GM19324 (cell line): ENCODE measurements around the gene MGAT1.
A peak's percentile ranks its signal among the peaks of the same experiment; 100 is the strongest.
"Not testable (repeated sequence)": the region's sequence is repeated elsewhere in the genome, so short reads cannot be mapped to it uniquely, and the experiment has no call there.

Source experiments
- ATAC-seq: cut with Tn5 transposase; IDR thresholded peaks from one replicate; pipeline ENCODE4 v1.9.1; 2021; ENCODE audit warnings: mild to moderate bottlenecking, moderate library complexity; ENCODE audit not compliant: unreplicated experiment, low FRiP score

The MGAT1 gene

DNA sequence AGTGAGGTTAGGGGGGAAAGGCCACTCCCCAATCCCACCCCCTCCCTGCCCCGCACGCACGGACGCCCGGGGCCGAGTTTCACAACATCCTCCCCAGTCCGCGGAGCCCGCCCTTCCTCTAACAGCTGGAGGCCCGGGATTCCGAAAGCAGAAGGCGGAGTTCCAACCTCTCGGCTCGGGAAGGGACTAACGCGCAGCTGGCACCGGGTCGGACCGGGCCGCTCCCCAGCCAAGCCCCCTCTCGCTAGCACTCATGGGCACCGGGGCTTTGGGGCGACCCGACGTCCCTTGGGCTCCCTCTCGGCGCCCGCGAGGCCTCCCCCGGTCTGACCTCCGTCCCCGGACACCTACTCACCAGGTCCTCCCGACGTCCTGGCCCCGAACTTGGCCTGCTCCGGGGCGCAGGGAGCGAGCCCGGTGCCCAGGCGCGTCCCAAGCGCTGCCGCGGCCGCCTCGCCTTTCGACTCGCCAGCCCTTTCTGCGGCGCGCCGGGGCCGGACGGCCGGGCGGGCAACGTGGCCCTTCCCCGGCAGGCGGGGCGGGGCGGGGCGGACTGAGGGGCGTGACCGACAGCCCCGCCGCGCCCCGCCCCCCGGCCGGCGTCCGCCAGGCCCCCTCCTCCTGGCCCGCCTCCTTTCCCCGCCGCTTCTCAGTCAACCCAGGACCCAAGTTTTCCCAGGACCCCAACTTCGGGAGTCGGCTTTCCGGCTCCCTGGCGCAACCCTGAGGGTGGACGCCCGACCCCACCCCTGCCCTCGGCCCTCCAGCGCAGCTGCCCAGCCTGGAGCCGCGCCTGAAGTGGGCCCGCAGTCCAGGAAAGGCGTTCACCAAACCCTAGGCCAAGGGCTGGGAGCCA lies at the start of gene MGAT1:
TSS of gene MGAT1 (minus strand) at position 482 of the 856 bp plus-strand sequence. CDS start 9,835 bp downstream, outside the sequence.
- peak; percentile 52 for ATAC-seq

DNA sequence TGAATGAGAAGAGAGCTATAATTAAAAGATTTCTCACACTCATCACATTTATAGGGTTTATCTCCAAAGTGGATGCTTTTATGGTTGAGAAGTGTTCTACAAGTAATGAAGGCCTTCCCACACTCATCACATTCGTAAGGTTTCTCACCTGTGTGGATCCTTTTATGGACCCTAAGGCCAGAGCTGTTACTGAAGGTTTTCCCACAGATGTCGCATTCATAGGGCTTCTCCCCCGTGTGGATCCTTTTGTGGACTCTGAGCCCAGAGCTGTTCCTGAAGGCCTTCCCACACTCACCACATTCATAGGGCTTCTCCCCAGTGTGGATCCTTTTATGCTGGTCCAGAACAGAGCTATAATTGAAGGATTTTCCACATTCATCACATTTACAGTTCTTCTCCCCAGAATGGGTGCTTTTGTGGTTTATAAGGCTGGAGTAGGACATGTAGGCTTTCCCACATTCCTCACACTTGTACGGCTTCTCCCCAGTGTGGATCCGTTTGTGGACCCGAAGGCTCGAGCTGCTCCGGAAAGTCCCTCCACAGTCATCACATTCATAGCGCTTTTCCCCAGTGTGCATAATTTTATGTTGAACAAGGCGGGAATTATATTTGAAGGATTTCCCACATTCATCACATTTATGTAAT lies 48.0 kb upstream of the MGAT1 start:
- ATAC-seq: no peak

DNA sequence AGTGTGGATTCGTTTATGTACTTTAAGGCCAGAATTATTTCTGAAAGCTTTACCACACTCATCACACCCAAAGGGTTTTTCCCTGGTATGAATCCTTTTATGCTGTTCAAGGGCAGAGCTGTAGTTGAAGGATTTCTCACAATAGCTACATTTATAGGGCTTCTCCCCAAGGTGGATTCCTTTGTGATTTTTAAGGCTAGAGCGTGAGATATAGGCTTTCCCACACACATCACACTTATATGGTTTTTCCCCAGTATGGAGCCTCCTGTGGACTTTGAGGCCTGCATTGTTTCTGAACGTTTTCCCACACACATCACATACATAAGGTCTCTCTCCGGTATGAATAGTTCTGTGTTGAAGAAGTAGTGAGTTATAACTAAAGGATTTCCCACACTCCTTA lies 47.2 kb upstream of the MGAT1 start:
- ATAC-seq: no peak

DNA sequence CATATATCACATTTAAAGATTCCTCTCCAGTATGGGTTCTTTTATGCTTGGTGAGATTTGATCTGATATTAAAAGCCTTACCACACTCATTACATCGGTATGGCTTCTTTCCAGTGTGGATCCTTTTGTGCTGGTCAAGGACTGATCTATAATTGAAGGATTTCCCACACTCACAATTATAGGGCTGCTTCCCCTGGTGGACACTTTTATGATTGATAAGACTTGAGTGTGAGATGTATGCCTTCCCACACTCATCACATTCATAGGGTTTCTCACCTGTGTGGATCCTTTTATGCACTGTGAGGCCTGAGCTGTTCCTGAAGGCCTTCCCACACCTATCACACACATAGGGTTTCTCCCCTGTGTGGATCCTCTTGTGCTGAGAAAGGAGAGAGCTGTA lies 46.3 kb upstream of the MGAT1 start:
- ATAC-seq: no peak

DNA sequence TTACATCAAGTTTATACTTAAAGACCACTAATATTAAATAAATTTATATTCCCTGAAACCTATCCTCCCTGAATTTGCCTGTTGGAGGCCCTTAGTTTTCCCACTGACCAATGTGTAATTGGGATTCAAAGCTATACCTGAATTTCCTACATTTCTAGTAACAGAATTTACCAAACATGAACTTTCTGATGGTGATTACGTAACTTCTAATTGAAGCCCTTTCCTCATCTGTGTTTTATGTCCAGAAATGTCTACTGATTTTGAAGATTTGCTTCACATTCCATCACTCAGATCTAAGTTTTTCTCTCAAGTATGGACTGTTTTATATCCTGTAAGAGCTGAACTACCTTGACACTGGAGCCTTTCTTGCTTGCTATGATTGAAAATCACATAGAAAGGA lies 45.7 kb upstream of the MGAT1 start:
- no peak for ATAC-seq

DNA sequence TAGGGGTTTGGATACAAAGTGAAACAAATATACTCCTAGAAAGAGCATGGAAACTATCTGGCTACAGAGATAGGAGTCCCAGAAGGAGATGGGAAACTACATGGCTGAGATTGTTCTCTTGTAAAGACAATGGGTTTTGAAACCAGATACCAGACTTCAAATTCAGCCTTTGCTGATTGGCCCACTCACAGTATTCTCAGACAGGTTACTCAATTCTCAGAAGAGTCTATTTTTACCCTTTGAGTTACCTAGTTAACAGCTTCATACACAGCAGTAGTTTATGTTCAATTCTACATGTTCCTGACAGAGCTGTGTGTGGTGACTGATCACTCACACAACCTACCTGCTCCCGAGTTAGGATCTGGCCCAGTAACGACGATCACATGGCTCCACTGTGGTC lies 44.4 kb upstream of the MGAT1 start:
- ATAC-seq: no peak

DNA sequence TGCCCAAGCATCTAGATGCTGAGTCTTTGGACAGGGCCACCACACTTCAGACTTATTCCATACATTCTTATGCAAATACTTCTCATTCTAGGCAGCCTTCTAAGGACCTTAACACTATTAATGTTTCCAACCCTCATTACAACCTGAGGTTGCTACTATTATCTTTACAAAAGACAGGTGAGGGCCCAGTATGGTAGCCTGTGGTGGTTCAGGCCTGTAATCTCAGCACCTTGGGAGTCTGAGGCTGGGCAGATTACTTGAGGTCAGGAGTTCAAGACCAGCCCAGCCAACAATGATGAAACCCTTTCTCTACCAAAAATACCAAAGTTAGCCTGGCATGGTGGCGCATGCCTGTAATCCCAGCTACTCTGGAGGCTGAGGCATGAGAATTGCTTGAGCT lies 42.3 kb upstream of the MGAT1 start:
- ATAC-seq: no peak

DNA sequence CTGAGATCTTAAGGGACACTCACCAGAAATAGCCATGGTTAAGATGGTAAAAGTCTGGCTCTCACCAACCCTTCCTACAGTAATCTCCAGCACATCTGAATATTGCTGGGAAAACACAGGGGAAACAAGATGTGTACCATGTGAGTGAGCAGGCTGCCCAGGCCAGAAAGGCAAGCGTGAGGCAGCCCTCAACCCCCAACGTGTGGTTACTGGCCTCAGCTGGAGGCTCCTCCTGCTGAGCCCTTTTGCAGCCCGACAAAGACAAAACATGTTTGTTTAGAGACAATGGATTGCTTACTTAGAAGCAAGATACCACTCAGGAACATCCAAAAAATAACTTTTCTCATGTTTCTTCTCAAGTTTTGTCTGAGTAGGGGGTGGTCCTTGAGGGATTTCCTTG lies 41.8 kb upstream of the MGAT1 start:
- no peak for ATAC-seq

DNA sequence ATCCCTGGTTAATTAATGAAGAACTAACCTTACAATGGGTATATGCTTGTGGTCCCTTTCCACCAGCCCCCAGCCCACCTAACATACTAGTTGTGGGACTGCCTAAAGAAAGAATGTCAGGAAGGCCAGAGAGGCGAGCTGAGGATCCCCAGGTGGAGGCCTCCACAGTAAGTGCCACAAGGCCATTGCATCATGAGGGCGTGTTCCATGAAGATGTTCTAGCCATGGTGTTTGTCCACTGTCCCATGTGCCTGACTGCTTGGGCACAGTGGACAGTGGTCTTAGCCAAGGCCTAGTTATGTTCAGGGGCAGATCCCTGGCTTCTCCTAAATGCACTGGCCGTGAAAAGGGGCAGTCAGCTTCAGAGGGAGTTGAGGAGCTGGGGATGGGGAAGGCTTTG lies 37.3 kb upstream of the MGAT1 start:
- no peak for ATAC-seq

DNA sequence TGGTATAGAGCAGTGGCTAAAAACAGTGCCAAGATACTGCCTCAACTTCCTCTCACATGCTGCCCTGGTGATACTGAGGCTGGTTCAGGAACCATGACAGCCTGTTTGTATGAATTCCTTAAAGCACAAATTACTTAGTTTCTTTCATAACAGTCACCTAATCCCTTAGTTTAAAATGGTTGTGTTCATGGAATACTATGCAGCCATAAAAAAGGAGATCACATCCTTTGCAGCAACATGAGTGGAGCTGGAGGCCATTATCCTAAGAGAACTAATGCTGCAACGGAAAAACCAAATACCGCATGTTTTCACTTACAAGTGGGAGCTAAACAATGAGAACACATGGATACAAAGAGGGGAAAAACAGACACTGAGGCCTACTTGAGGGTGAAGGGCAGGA lies 36.6 kb upstream of the MGAT1 start:
- no peak for ATAC-seq

DNA sequence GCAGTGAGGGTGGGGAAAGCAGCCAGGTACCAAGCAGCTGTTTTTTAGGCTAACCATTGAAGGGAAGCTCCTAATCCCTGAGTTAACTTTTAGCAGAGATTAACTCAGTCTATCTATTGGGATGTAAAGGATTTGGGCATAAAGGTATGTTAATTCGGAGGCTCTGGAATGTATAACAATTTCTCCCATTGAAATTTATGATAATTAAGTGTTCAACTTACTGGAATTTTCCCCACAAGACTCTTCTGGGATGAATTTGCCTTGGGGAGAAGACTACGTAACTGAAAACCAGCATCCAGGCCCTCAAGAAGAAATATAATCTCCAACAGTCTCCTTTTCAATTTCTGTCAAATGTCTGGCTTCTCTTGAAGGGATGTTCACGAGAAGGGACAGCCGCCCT lies 34.9 kb upstream of the MGAT1 start:
- no peak for ATAC-seq

DNA sequence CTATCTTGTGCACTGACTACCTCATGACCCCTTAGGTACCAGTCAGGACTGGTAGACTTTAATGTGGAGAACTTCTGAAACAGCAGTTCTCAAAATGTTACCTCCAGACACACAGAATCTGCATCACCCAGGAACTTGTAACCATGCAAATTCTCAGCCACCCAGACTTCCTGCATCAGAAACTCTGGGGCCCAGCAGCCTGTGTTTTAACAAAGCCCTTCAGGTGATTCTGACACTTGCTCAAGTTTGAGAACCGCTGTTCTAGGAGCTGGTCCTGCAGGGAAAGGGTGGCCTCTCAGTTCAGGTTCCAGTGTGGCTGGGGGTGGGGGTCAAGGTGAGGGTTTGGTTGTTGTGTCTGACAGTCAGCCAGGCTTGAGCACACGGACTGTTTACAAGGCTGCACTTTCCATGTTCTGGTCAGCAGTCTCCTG lies 30.0 kb upstream of the MGAT1 start:
- ATAC-seq: peak; percentile 43

DNA sequence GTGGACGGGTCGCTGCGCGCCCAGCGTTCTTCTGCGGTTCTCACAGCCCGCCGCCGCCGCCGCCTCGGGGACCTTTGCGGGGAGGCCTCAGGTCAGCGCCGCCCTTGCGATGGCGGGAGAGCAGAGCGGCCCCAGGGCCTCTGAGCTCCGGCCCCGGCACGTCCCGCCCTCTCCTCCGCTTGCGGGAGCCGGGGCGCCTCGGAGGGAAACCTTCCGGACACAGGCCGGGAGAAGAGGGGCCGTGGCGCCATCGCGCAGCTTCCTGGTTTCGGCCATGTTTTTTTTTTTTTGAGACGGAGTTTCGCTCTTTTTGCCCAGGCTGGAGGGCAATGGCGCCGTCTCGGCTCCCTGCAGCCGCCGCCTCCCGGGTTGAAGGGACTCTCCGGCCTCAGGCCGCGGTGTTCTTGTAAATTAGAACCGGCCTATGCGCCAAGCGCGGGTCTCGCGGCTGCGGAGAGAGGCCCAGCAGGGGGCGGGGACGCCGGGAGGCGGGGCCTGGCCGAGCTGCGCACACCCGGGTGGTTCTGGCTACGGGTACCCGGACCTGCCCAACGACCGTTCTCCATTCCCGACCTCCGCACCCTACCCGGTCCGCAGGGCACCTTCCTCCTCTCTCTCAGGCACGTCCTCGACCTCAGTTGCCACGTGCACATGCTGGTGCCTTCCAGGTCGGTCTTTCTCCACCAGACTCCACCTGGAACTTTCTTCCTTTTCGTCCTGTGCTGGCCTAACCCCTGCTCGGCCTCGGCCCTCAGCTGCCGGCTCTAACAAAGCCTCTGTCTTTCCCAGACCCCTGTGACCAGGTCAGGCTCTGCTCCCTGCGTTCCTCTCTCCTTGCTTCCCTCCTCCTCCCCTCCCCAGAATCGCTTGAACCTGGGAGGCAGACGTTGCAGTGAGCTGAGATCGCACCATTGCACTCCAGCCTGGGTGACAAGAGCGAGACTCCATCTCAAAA lies 28.8 kb upstream of the MGAT1 start:
- ATAC-seq: peak; percentile 80

DNA sequence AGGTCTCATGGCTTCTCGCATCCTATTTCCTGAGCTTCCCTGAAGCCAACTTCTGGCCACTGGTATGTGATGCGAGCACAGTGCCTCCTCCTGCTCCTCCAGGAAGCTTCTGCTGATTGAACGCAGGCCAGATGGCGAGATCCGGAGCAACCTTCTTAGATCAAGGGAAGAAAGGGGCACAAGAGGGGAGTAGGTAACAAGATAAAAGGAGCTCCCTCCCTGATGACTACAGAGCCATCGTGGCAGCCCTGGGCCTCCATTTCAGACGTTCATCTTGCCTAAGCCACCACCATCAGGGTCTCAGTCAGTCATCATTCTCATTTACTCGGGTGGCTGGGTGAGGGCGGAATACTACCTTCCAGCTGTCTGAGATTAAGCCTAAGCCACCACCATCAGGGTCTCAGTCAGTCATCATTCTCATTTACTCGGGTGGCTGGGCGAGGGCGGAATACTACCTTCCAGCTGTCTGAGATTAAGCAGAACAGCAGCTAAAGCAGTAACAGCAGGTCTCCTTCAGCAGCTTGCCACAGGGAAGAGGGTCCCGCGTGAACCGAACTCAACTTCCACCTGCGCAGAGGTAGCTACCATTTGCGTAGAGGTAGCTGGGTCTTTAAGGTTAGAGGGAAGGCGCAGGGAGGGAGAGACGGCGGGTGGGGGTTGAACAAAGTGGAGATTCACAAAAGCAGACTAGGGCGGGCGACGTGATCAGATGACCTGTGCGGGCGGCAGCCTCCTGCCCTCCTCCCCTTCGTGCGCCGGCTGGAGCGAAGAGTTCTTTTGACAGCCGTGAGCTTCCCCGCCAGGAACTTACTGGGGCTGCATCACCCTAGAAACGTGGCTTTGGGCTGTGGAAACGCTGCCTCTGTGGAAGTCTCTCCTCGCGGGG lies 27.9 kb upstream of the MGAT1 start:
- ATAC-seq: peak; percentile 52

DNA sequence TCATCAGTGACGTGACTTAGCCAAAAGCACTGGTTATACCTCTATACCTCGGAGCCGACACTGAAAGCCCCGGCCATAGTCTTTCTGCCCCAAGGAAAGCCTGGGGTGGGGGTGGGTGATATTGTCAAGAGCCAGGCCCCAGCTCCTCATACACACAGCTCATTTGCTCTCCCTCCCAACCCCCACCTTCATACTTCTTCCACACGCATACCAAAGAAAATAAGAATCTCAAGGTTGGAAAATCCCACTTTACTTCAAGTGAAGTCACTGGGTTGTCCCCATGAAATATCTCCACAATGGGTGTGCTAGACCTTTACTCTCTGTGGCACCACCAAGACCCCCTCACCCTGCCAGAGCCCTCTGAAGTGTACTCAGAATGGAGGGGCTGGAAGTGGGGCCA lies 27.1 kb upstream of the MGAT1 start:
- ATAC-seq: no peak

DNA sequence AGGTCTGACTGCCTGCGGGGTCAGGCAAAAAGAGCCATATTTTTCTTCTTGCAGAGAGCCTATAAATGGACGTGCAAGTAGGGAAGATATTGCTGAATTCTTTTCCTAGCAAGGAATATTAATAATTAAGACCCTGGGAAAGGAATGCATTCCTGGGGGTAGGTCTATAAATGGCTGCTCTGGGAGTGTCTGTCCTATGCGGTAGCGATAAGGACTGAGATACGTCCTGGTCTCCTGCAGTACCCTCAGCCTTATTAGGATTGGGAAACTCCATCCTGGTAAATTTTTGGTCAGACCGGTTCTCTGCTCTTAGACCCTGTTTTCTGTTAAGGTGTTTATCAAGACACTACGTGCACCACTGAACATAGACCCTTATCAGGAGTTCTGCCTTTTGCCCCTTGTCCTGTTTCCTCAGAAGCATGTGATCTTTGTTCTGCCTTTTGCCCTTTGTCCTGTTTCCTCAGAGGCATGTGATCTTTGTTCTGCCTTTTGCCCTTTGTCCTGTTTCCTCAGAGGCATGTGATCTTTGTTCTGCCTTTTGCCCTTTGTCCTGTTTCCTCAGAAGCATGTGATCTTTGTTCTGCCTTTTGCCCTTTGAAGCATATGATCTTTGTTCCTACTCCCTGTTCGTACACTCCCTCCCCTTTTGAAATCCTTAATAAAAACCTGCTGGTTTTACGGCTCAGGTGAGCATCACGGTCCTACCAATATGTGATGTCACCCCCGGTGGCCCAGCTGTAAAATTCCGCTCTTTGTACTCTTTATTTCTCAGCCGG lies 26.3 kb upstream of the MGAT1 start:
- ATAC-seq: not testable (repeated sequence)

DNA sequence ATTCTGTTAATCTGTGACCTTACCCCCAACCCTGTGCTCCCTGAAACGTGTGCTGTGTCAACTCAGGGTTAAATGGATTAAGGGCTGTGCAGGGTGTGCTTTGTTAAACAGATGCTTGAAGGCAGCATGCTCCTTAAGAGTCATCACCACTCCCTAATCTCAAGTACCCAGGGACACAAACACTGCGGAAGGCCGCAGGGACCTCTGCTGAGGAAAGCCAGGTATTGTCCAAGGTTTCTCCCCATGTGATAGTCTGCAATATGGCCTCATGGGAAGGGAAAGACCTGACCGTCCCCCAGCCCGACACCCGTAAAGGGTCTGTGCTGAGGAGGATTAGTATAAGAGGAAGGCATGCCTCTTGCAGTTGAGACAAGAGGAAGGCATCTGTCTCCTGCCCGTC lies 24.8 kb upstream of the MGAT1 start:
- not testable (repeated sequence) for ATAC-seq

DNA sequence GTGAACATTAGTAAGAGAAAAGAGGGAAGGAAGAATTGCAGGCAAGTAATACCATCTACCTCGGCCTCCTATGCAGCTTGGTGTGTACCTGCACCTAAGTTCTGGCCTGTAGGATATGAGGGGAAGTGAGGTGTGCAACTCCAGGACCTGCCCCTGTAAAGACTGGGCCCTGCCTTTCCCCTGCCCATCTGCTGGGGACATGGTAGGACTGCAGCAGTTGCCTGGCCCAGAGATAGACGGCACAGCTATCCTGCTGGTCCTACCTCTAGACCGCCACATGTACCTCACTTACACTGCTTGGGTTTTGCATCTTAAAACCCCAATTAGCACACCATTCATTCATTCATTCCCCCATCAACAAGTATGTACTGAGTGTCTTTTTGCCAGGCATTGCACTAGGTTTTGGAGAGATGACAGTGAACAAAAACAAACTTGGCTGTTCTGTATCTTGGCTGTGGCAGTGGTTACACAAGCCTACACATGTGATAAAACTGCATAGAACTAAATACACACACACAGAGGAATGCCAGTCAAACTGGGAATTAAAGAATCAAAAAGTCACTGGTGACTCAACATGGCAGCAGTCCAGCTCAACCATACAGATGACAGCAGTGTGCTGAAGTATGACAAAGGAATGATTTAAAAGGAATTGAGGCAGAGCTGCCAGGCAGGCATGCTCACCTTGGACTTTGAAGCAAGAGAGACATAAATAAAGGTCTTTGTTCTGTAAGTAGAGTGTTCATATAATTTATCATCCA lies 23.3 kb upstream of the MGAT1 start:
- ATAC-seq: no peak
